HT-29 (cell line): ENCODE measurements around the gene PRR15L. TPM values are rescaled to one million over a fixed set of nuclear protein-coding genes. Genes with fewer than 3 reads are reported as not detected.

Source experiments
- DNase-seq: peaks from one replicate; pipeline ENCODE4 v3.0.0-alpha.2; 2015; ENCODE audit warnings: low spot score
- total RNA-seq: library from RNA; depleted of rRNA; stranded (reverse); fragments of >200 nt; shearing (Covaris generic); gene quantifications from 2 replicates; pipeline ENCODE4 v1.2.3, GENCODE V29; 2014

Gene PRR15L
- total RNA-seq, 1 experiment from 2014 or later: 59.6 TPM

GRCh38 chr17:47961406-47961805, 3.7 kb upstream of the PRR15L start:
- no peak for DNase-seq

- peak; percentile 84 for DNase-seq
These were observed 2.4 kb upstream of the PRR15L start for GRCh38 chr17:47959825-47960655.

GRCh38 chr17:47956791-47957590, 692 bp downstream of the PRR15L start:
- no peak for DNase-seq

GRCh38 chr17:47955497-47956461, 1.9 kb downstream of the PRR15L start:
- DNase-seq: peak; percentile 63

DNA sequence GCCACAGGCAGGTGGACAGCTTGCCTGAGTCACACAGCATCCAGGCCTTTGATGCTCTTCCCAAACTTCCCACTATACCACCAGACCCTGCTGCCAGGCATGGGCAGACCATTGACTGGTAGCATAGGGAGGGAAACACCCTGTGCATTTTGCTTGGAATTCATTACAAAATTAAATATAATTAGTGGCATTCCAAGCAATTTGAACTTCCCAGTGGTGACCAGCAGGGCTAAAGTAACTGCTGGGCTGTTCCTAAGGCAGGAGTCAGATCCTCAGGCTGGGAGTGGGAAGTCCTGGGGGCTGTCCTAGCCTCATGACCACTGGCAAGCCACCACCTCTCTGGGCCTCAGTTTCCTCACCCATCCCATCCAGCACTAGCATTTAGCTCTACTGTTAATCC, 3.8 kb downstream of the PRR15L start:
- no peak for DNase-seq

DNA sequence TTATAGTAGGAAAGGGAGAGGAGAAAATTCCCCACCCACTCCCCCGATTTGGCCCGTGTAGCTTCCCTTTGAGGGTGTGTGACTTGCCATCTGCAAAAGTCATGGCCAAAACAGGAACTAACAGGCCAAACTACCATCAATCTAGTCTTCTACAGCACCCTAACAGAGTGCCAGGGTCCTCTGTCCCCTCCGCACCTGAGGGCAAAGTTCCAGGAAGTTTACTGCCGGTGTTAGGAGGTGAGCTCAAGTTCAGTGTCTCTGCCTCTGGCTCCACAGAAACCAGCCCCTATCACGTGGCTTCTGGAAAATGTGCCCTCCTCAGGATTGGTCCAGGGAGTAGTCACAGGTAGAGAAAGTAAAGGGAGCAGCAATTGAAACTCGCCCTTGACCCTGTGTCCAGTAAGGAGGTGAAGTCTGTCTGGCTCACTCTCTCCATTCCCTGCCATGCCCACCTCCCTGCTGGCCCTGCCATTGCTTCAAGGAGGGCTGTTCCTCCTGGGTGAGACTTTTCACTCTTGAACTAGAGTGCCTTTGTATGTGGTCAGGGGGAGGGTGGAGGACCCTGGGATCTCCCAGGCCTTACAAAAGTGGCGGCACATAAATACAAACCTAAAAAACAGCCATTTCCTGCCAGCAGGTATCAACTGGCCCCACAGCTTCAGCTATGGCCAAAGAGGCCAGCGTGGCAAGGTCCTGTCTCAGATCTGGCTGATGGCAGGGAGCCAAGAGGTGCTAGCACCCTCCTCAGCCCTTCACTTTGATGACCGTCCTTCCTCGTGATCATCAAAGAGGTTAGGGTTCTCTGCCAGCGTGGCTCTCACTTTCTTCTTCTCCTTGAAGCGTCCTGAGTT, 5.3 kb downstream of the PRR15L start:
- DNase-seq: peak; percentile 83

- peak; percentile 71 for DNase-seq
These were observed 7.2 kb downstream of the PRR15L start for GRCh38 chr17:47950448-47950847.

GRCh38 chr17:47949946-47950345, 7.7 kb downstream of the PRR15L start:
- peak; percentile 34 for DNase-seq

GRCh38 chr17:47949197-47949759, 8.4 kb downstream of the PRR15L start:
- peak; percentile 93 for DNase-seq

GRCh38 chr17:47948706-47949196, 8.9 kb downstream of the PRR15L start:
- DNase-seq: no peak

- DNase-seq: peak; percentile 93
These were observed 10.7 kb downstream of the PRR15L start for GRCh38 chr17:47946929-47947397.

DNA sequence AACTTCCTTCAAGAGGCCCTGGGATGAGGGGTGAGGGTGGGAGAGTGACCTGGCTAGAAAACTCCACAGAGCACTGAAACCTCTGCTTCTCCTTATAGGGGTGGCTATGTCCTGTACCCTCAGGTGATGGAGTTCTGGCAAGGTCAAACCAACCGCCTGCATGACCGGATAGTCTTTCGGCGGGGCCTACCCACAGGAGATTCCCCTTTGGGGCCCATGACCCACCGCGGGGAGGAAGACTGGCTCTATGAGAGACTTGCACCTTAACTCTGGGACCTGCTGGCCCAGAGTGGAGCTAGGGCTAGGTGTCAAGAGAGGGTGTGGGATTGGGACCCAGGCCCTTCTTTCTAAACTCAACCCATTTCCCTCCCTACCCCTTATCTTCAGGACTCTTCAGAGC, 11.2 kb downstream of the PRR15L start:
- no peak for DNase-seq

GRCh38 chr17:47945529-47946508, 11.9 kb downstream of the PRR15L start:
- no peak for DNase-seq

DNA sequence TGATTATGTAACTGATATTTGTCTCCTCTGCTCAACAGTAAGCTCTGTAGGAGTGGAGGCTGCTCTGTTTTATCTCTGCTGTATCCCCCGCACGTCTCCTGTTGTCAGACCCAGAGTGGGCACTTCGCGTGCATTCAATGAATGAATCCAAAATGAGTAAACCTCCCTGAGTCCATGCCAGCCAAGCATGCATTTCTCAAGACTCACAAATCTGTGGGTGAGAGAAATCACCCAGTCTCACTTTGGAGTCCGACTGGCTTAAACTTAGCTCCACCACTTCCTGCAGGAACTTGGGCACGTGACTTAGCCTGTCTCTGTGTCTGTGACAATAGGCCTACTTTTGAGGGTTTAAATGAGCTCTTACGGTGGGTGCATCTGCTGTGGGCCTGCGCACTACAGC, 12.6 kb downstream of the PRR15L start:
- no peak for DNase-seq

GRCh38 chr17:47942568-47942967, 15.1 kb downstream of the PRR15L start:
- no peak for DNase-seq

- no peak for DNase-seq
These were observed 15.6 kb downstream of the PRR15L start for GRCh38 chr17:47942096-47942510.

DNA sequence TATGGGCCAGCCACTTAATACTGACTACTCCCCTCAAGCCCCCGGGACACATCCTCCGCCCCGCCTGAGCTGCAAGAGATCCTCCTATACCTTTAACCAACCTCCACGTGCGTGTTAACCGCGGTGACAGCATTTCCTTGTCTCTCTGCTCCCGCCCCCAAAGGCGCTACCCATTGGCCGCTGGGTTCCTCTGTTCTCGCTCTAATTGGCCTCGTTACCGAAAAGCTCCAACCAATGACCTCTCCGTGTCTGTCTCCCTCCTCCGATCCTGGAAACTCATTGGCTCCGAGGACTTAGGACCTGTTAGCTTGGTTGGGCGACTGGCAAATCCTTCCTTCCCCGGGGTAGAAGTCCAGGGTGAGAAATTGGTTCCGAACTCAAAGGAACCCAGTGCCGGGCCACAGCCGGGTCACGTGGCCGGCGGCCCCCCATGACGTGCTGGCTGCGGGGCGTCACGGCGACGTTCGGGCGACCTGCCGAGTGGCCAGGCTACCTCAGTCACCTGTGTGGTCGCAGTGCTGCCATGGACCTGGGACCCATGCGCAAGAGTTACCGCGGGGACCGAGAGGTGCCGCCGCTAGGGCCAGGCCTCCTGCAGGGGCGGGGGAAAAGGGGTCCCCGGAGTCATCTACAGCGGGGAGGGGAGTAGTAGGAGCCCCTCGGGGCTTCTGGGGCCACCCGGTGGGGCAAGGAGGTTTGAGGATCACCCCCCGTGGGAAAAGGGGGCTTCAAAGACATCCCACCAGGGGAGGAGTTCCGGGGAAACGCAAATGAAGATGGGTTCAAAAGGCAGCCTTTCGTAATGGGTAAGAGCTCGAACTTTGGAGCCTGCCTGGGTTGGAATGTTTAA, 16.2 kb downstream of the PRR15L start, which contains the start of gene PNPO:
Gene PNPO (plus strand): TSS at position 326 of the 850 bp plus-strand sequence. CDS start 105 bp downstream, at position 431.
- peak; percentile 99 for DNase-seq

DNA sequence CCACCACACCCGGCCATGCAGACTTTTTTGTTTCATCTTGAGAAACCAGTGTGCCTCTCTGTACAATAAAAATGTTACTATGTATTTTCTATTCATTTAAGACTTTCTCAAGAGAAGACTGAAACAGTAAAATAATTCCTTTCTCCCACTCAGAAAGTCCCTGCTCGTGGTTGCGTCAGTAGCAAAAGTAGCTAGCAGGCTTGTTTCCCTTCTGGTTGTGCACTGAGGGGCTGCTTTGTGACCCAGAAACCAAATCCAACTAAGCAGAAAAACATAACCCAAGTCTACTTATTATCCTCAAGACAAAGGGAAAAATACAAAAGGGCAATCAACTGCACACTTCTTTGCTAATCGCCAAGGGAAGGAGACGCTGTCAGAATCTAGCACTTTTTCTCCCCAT, 19.7 kb downstream of the PRR15L start:
- DNase-seq: no peak
